Mucosa of descending colon (tissue), 3 donors: ENCODE data around the gene ZNF263. TPM values are rescaled to one million over a fixed set of nuclear protein-coding genes. Genes with fewer than 3 reads are reported as not detected.

ENCODE experiments used
- ATAC-seq: fragments of 200-7000 bp; cut with Tn5 transposase; one replicate; pipeline ENCODE4 v1.9.1; 2020; ENCODE audit warnings: mild to moderate bottlenecking, moderate library complexity
- DNase-seq, 3 donors: peaks; one replicate each; pipeline ENCODE4 v3.0.0-alpha.2; 2020
- H3K36me3 ChIP-seq: fragments of 200-600 bp; one replicate; pipeline ENCODE4 v1.8.0; 2021; ENCODE audit warnings: low read depth, mild to moderate bottlenecking
- H3K4me1 ChIP-seq: fragments of 200-600 bp; one replicate; pipeline ENCODE4 v1.8.0; 2021; ENCODE audit warnings: low read depth, mild to moderate bottlenecking
- H3K4me3 ChIP-seq: fragments of 200-600 bp; one replicate; pipeline ENCODE4 v1.8.0; 2021; ENCODE audit warnings: mild to moderate bottlenecking
- H3K9me3 ChIP-seq: fragments of 200-600 bp; one replicate; pipeline ENCODE4 v1.8.0; 2021; ENCODE audit warnings: mild to moderate bottlenecking
- CTCF ChIP-seq: fragments of 200-600 bp; IDR thresholded peaks from one replicate; pipeline ENCODE4 v1.8.0; 2022; ENCODE audit warnings: antibody characterized with exemption, mild to moderate bottlenecking
- intact Hi-C, 2 donors: fragments of 100-400 bp; cut with DNase I in 1 of 2; cut with micrococcal nuclease in 1 of 2; formaldehyde crosslinking; loops; one replicate each; pipeline versions ENCODE4 v1.11.0 to v1.11.1; 2022; cut with DNase I, micrococcal nuclease
- total RNA-seq, 3 donors: library from RNA; stranded (reverse); fragmentation: NEBNext Ultra II Directional in 2 of 3; extraction: Animal tissue kit (Norgen Biotek cat#: 25700) in 2 of 3; gene quantifications; one replicate each; pipeline versions ENCODE4 v1.2.1 to v1.2.4, GENCODE V29; 2021 to 2023
- donor health status: DM: no; HTN: no; CAD: no; lungs with moderate emphysema.
- donor health status: DM: no; HTN: no; CAD: no.
- donor health status: DM: no; HTN: yes; CAD: no.

Gene ZNF263
- total RNA-seq, 3 donors from 2014 or later: 20.6 to 24.6 (median 21.0) TPM

DNA sequence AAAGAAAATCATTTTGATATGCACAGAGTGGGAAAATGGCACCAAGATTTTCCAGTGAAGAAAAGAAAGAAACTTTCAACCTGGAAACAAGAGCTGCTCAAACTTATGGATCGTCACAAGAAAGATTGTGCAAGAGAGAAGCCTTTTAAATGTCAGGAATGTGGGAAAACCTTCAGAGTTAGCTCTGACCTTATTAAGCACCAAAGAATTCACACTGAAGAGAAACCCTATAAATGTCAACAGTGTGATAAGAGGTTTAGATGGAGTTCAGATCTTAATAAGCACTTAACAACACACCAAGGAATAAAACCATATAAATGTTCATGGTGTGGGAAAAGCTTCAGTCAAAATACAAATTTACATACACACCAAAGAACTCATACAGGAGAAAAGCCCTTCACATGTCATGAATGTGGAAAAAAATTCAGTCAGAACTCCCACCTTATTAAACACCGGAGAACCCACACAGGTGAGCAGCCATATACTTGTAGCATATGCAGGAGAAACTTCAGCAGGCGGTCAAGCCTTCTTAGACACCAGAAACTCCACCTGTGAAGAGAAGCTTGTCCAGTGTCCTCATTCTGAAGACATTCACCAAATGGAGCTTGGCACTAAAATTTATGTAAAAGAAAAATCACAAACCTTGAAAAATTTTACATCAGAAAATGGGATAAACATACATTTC is 34.2 kb downstream of the ZNF263 start:
- Histone ChIP-seq H3K36me3 (peaks cover 6% of the 10 kb centered on the region), H3K9me3 (peaks cover 98% of the 10 kb centered on the region), H3K4me1 (no peaks in the 10 kb centered on the region), H3K4me3 (no peak overlapping the region)
- intact Hi-C loops: loop anchor here in 1 of 2 donors (10.0 kb wide), 1 partner anchor 77 kb away; no protein-coding TSS in a partner anchor
- DNase-seq (no peak), ATAC-seq (no peak)
- TF ChIP-seq CTCF: no peak

- no peaks in the 10 kb centered on the region for H3K4me1 ChIP-seq
- H3K9me3 ChIP-seq: peaks cover 80% of the 10 kb centered on the region
- no peak for ATAC-seq
- intact Hi-C loops: no loop called here
- DNase-seq: no peak
- no peak for TF ChIP-seq CTCF
- peaks cover 6% of the 10 kb centered on the region for H3K36me3 ChIP-seq
- no peak overlapping the region for H3K4me3 ChIP-seq
These were observed 38.5 kb downstream of the ZNF263 start for GRCh38 chr16:3321816-3322215.

GRCh38 chr16:3327514-3327913 is 44.2 kb downstream of the ZNF263 start:
- intact Hi-C loops: no loop called here
- peaks cover 28% of the 10 kb centered on the region for H3K9me3 ChIP-seq
- no peak overlapping the region for H3K4me3 ChIP-seq

GRCh38 chr16:3328104-3328503 is 44.8 kb downstream of the ZNF263 start:
- no peaks in the 10 kb centered on the region for H3K36me3 ChIP-seq
- peaks cover 22% of the 10 kb centered on the region for H3K9me3 ChIP-seq
- TF ChIP-seq CTCF: no peak
- intact Hi-C loops: no loop called here
- H3K4me1 ChIP-seq: peaks cover 3% of the 10 kb centered on the region
- no peak overlapping the region for H3K4me3 ChIP-seq
- ATAC-seq (peak; percentile 49), DNase-seq (no peak)

More at GRCh38 chr16:3327514-3327913, 44.2 kb downstream of the ZNF263 start:
- DNase-seq: no peak
- no peak for ATAC-seq
- TF ChIP-seq CTCF: no peak
- Histone ChIP-seq H3K36me3 (no peaks in the 10 kb centered on the region), H3K4me1 (peaks cover 3% of the 10 kb centered on the region)

DNA sequence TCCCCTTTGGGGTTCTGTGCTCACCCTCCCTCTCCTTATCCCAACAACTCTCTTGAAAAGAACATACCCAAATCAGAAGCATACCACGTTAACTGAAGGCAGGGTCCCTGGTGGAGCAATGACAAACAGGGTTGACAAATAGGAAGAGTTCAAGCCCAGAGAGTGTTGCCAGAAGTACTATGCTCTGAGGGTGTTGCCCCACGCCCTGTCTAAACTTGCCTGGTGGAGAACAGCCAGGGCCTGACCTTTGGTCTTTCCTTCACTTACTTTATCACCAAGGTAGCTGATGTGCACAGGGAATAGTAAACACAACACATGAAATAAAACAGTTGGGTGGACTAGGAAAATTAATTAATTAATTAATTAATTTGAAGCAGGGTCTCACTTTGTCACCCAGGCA is 45.4 kb downstream of the ZNF263 start:
- no peak overlapping the region for H3K4me3 ChIP-seq
- intact Hi-C loops: no loop called here
- no peaks in the 10 kb centered on the region for H3K36me3 ChIP-seq
- peaks cover 19% of the 10 kb centered on the region for H3K9me3 ChIP-seq
- DNase-seq (peak in 2 of 3 donors; percentile 47 to 52), ATAC-seq (peak; percentile 99)
- TF ChIP-seq CTCF: no peak
- H3K4me1 ChIP-seq: peaks cover 3% of the 10 kb centered on the region

Other genes starting within 250 kb of the ZNF263 start
- gene BICDL2, start 246.5 kb upstream of the ZNF263 start, total RNA-seq: 100 to 1,000 TPM in 1 of 3 donors, 10 to 100 TPM in 2; 49.1 to 102 (median 75.5) TPM
- 1 to 10 TPM in 2 of 3 donors, under 1 TPM in 1; 0.69 to 4.0 (median 2.1) TPM for gene MMP25, start 236.9 kb upstream of the ZNF263 start, total RNA-seq
- 100 to 1,000 TPM; 394 to 627 (median 413) TPM for gene IL32, start 217.9 kb upstream of the ZNF263 start, total RNA-seq
- not detected for gene ZSCAN10, start 184.2 kb upstream of the ZNF263 start, total RNA-seq
- 10 to 100 TPM in 2 of 3 donors, 1 to 10 TPM in 1; 8.5 to 10.2 (median 10.2) TPM for gene ZNF205, start 170.9 kb upstream of the ZNF263 start, total RNA-seq
- 10 to 100 TPM; 10.3 to 18.1 (median 14.1) TPM for gene ZNF213, start 148.5 kb upstream of the ZNF263 start, total RNA-seq
- gene OR1F1, start 95.3 kb upstream of the ZNF263 start, total RNA-seq: not detected
- gene ZNF200, start 48.3 kb upstream of the ZNF263 start, total RNA-seq: 1 to 10 TPM; 6.6 to 8.0 (median 8.0) TPM
- 1 to 10 TPM in 2 of 3 donors, under 1 TPM in 1; 0.61 to 2.2 (median 1.6) TPM for gene MEFV, start 26.9 kb upstream of the ZNF263 start, total RNA-seq
- 1 to 10 TPM; 1.6 to 7.5 (median 3.3) TPM for gene TIGD7, start 21.9 kb downstream of the ZNF263 start, total RNA-seq
- gene ZNF75A, start 22.0 kb downstream of the ZNF263 start, total RNA-seq: 10 to 100 TPM; 19.0 to 33.1 (median 30.8) TPM
- gene OR2C1, start 72.4 kb downstream of the ZNF263 start, total RNA-seq: under 1 TPM in 1 of 3 donors, not detected in 2; 0.22 TPM
- gene ZSCAN32, start 117.5 kb downstream of the ZNF263 start, total RNA-seq: 10 to 100 TPM; 10.2 to 14.8 (median 11.4) TPM
- 10 to 100 TPM in 1 of 3 donors, 1 to 10 TPM in 2; 7.5 to 14.5 (median 8.0) TPM for gene ZNF174, start 117.7 kb downstream of the ZNF263 start, total RNA-seq
- 1 to 10 TPM; 1.9 TPM for gene ZNF597, start 160.0 kb downstream of the ZNF263 start, total RNA-seq
- 10 to 100 TPM; 72.2 to 94.7 (median 83.3) TPM for gene NAA60, start 160.2 kb downstream of the ZNF263 start, total RNA-seq
- not detected for gene C16orf90, start 212.0 kb downstream of the ZNF263 start, total RNA-seq
- gene CLUAP1, start 217.5 kb downstream of the ZNF263 start, total RNA-seq: 10 to 100 TPM in 2 of 3 donors, 1 to 10 TPM in 1; 8.3 to 37.3 (median 10.8) TPM